ENCODE measurements around the gene EXOSC3.

DNA sequence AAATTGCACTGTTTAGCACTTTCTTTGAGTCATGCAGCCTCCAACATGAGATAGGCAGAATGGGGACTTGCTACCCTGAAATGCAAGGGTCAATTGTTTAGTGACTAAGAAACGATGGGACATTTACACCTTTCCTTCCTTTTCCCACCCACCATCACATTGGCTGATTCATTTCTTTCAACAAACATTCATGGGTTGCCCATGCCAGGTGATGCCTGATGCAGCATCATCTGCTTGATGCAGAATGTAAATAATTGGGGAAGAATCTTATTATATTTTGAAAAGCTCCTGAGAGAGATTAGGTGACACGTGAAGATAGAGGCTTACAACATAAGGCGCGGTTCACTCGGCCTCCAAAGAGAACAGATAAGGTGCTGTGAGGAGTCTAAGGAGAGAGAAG is 35.7 kb downstream of the EXOSC3 start:
- TF ChIP-seq POLR2A (IDR thresholded peaks at IDR 0.05) (no peak), EP300 (IDR thresholded peaks at IDR 0.05) (no peak)
- TF ChIP-seq, protein P1, sequence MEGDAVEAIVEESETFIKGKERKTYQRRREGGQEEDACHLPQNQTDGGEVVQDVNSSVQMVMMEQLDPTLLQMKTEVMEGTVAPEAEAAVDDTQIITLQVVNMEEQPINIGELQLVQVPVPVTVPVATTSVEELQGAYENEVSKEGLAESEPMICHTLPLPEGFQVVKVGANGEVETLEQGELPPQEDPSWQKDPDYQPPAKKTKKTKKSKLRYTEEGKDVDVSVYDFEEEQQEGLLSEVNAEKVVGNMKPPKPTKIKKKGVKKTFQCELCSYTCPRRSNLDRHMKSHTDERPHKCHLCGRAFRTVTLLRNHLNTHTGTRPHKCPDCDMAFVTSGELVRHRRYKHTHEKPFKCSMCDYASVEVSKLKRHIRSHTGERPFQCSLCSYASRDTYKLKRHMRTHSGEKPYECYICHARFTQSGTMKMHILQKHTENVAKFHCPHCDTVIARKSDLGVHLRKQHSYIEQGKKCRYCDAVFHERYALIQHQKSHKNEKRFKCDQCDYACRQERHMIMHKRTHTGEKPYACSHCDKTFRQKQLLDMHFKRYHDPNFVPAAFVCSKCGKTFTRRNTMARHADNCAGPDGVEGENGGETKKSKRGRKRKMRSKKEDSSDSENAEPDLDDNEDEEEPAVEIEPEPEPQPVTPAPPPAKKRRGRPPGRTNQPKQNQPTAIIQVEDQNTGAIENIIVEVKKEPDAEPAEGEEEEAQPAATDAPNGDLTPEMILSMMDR (IDR thresholded peaks at IDR 0.05), result no peak
